Stimulated activated naive B cell treated with anti-CD40 and anti-IgM and Interleukin-4, amounts not matched to agents 10 μg/mL and 1 μg/mL and 100 μg/mL, for 72 hours (primary cell): ENCODE results near the gene RASSF10.
"Not testable (repeated sequence)": the region's sequence is repeated elsewhere in the genome, so short reads cannot be mapped to it uniquely, and the experiment has no call there.

ENCODE experiments used
- ATAC-seq, 2 donors: fragments of 150-1000 bp; cut with Tn5 transposase; replicated peaks; 2 replicates each; pipeline ENCODE4 v1.10.0; 2021; ENCODE audit warnings: moderate library complexity in 1 of 2
- DNase-seq: peaks from one replicate; pipeline ENCODE4 v3.0.0; 2021
- H3K27ac Mint-ChIP-seq: one replicate; pipeline ENCODE4 v1.8.0; 2022; ENCODE audit warnings: mild to moderate bottlenecking, mixed read lengths
- H3K27me3 Mint-ChIP-seq, 2 donors: one replicate each; pipeline ENCODE4 v1.8.0; 2022; ENCODE audit warnings: mixed read lengths in 2 of 2
- H3K36me3 Mint-ChIP-seq, 2 donors: one replicate each; pipeline ENCODE4 v1.8.0; 2022; ENCODE audit warnings: mixed read lengths in 2 of 2, mild to moderate bottlenecking in 1 of 2
- H3K4me1 Mint-ChIP-seq, 2 donors: one replicate each; pipeline ENCODE4 v1.8.0; 2022; ENCODE audit warnings: mixed read lengths in 2 of 2, mild to moderate bottlenecking in 1 of 2
- H3K4me3 Mint-ChIP-seq, 2 donors: one replicate each; pipeline ENCODE4 v1.8.0; 2022; ENCODE audit warnings: mild to moderate bottlenecking in 2 of 2, mixed read lengths in 2 of 2, moderate library complexity in 1 of 2
- H3K9me3 Mint-ChIP-seq, 2 donors: one replicate each; pipeline ENCODE4 v1.8.0; 2022; ENCODE audit warnings: mixed read lengths in 2 of 2, mild to moderate bottlenecking in 1 of 2

Gene RASSF10

GRCh38 chr11:13045089-13045488 lies 36.0 kb downstream of the RASSF10 start:
- DNase-seq, ATAC-seq, H3K9me3 Mint-ChIP-seq, H3K27ac Mint-ChIP-seq, H3K4me1 Mint-ChIP-seq, H3K27me3 Mint-ChIP-seq, H3K4me3 Mint-ChIP-seq, H3K36me3 Mint-ChIP-seq: not testable (repeated sequence)

- DNase-seq = no peak
- no peak overlapping the region for H3K4me3 Mint-ChIP-seq
- H3K36me3 Mint-ChIP-seq = no peaks in the 10 kb centered on the region
- H3K27me3 Mint-ChIP-seq = peaks cover 5 to 6% of the 10 kb centered on the region in 2 donors
- no peak overlapping the region for H3K27ac Mint-ChIP-seq
- no peak for ATAC-seq
- H3K9me3 Mint-ChIP-seq = peaks cover 0 to 2% of the 10 kb centered on the region in 2 donors
- no peaks in the 10 kb centered on the region for H3K4me1 Mint-ChIP-seq
Measured at GRCh38 chr11:13045734-13046133, 36.6 kb downstream of the RASSF10 start.

GRCh38 chr11:13046637-13047570 lies 37.8 kb downstream of the RASSF10 start:
- H3K36me3 Mint-ChIP-seq = no peaks in the 10 kb centered on the region
- H3K27ac Mint-ChIP-seq = no peak overlapping the region
- peaks cover 5 to 6% of the 10 kb centered on the region in 2 donors for H3K27me3 Mint-ChIP-seq
- DNase-seq = no peak
- no peaks in the 10 kb centered on the region for H3K4me1 Mint-ChIP-seq
- no peak for ATAC-seq
- H3K9me3 Mint-ChIP-seq = peaks cover 0 to 2% of the 10 kb centered on the region in 2 donors
- H3K4me3 Mint-ChIP-seq = no peak overlapping the region

GRCh38 chr11:13047884-13048283 lies 38.8 kb downstream of the RASSF10 start:
- no peaks in the 10 kb centered on the region for H3K36me3 Mint-ChIP-seq
- peaks cover 0 to 2% of the 10 kb centered on the region in 2 donors for H3K9me3 Mint-ChIP-seq

GRCh38 chr11:13051257-13051656 lies 42.1 kb downstream of the RASSF10 start:
- H3K4me3 Mint-ChIP-seq = no peak overlapping the region
- no peaks in the 10 kb centered on the region for H3K36me3 Mint-ChIP-seq
- H3K4me1 Mint-ChIP-seq = no peaks in the 10 kb centered on the region
- H3K9me3 Mint-ChIP-seq = peaks cover 0 to 2% of the 10 kb centered on the region in 2 donors
- peaks cover 5 to 6% of the 10 kb centered on the region in 2 donors for H3K27me3 Mint-ChIP-seq
- no peak for ATAC-seq
- H3K27ac Mint-ChIP-seq = no peak overlapping the region
- no peak for DNase-seq

More at GRCh38 chr11:13047884-13048283, 38.8 kb downstream of the RASSF10 start:
- no peak for DNase-seq
- ATAC-seq = no peak
- no peak overlapping the region for H3K4me3 Mint-ChIP-seq
- no peak overlapping the region for H3K27ac Mint-ChIP-seq
- no peaks in the 10 kb centered on the region for H3K4me1 Mint-ChIP-seq
- H3K27me3 Mint-ChIP-seq = peaks cover 5 to 6% of the 10 kb centered on the region in 2 donors

GRCh38 chr11:13052130-13052571 lies 43.0 kb downstream of the RASSF10 start:
- peaks cover 5 to 6% of the 10 kb centered on the region in 2 donors for H3K27me3 Mint-ChIP-seq
- H3K36me3 Mint-ChIP-seq = no peaks in the 10 kb centered on the region
- no peak for ATAC-seq
- no peak overlapping the region for H3K27ac Mint-ChIP-seq
- no peak overlapping the region for H3K4me3 Mint-ChIP-seq
- DNase-seq = no peak
- no peaks in the 10 kb centered on the region for H3K4me1 Mint-ChIP-seq
- H3K9me3 Mint-ChIP-seq = peaks cover 0 to 2% of the 10 kb centered on the region in 2 donors

- Mint-ChIP-seq H3K4me1 (no peaks in the 10 kb centered on the region), H3K27me3 (peaks cover 5 to 6% of the 10 kb centered on the region in 2 donors), H3K9me3 (no peaks in the 10 kb centered on the region), H3K27ac (no peak overlapping the region), H3K36me3 (no peaks in the 10 kb centered on the region), H3K4me3 (no peak overlapping the region)
- no peak for ATAC-seq
- no peak for DNase-seq
Measured at GRCh38 chr11:13053255-13053917, 44.3 kb downstream of the RASSF10 start.

- Mint-ChIP-seq H3K4me3 (no peak overlapping the region), H3K36me3 (no peaks in the 10 kb centered on the region), H3K4me1 (no peaks in the 10 kb centered on the region), H3K9me3 (no peaks in the 10 kb centered on the region), H3K27ac (no peak overlapping the region), H3K27me3 (peaks cover 5 to 6% of the 10 kb centered on the region in 2 donors)
- DNase-seq (no peak), ATAC-seq (no peak)
Measured at GRCh38 chr11:13054278-13054677, 45.2 kb downstream of the RASSF10 start.

- Mint-ChIP-seq H3K4me3 (no peak overlapping the region), H3K27ac (no peak overlapping the region), H3K9me3 (no peaks in the 10 kb centered on the region), H3K27me3 (no peaks in the 10 kb centered on the region), H3K4me1 (no peaks in the 10 kb centered on the region), H3K36me3 (no peaks in the 10 kb centered on the region)
- ATAC-seq (no peak), DNase-seq (no peak)
Measured at GRCh38 chr11:13055200-13055599, 46.1 kb downstream of the RASSF10 start.

GRCh38 chr11:13061294-13061990 lies 52.3 kb downstream of the RASSF10 start:
- no peaks in the 10 kb centered on the region for H3K4me1 Mint-ChIP-seq
- DNase-seq (no peak), ATAC-seq (no peak)
- peaks cover 8 to 12% of the 10 kb centered on the region in 2 donors for H3K27me3 Mint-ChIP-seq
- H3K4me3 Mint-ChIP-seq = no peak overlapping the region
- no peak overlapping the region for H3K27ac Mint-ChIP-seq
- peaks cover 5% of the 10 kb centered on the region in 2 donors for H3K9me3 Mint-ChIP-seq
- no peaks in the 10 kb centered on the region for H3K36me3 Mint-ChIP-seq
